K562 (cell line): ENCODE data around the gene TMEM184B. TPM values are rescaled to one million over a fixed set of nuclear protein-coding genes. Genes with fewer than 3 reads are reported as not detected.

Source experiments
- ATAC-seq: fragments of 200-7000 bp; cut with Tn5 transposase; 3 replicates; pipeline ENCODE4 v1.9.1; 2020; ENCODE audit warnings: moderate library complexity
- BruUV-seq: library from RNA; stranded (reverse); fragments of 400-500 nt; replicated peaks from 2 replicates; lab custom pipeline; 2021; lab: Mats Ljungman, UMichigan
- CTCF ChIA-PET: fragments of 300-600 bp; formaldehyde crosslinking; extraction: SDS; loops from one replicate; lab custom pipeline; 2021; ENCODE audit warnings: low intra/inter-chr PET ratio; lab: Yijun Ruan, JAX
- POLR2A ChIA-PET: fragments of 300-600, 350-650 bp; sonication (Branson Sonifier 250); formaldehyde crosslinking; extraction: SDS; loops from one replicate; lab custom pipeline; 2021; ENCODE audit warnings: antibody characterized with exemption, inconsistent platforms; lab: Yijun Ruan, JAX
- DNase-seq, 4 experiments: peaks; one replicate each; pipeline versions ENCODE4 v3.0.0 to v3.0.0-alpha.2; 2011 to 2018; ENCODE audit warnings: low spot score in 3 of 4, mixed read lengths in 3 of 4; ENCODE audit errors: extremely low read depth in 1 of 4
- FAIRE-seq: peaks from 2 replicates; lab custom pipeline; 2011; peaks lifted over from hg19 to GRCh38; lab: Jason Lieb, UNC
- H2AFZ ChIP-seq: 2 replicates; pipeline ENCODE4 v1.6.0; 2011; ENCODE audit warnings: low read depth, low read length, control low read depth, inconsistent platforms
- H3K27ac ChIP-seq: fragments of 200-600 bp; 3 replicates; pipeline ENCODE4 v1.8.0; 2011; ENCODE audit warnings: low read depth, mild to moderate bottlenecking, control low read depth, inconsistent platforms, low read length, moderate library complexity, mixed read lengths; ENCODE audit errors: extremely low read depth
- H3K27me3 ChIP-seq, 2 experiments: fragments of 300-600 bp in 1 of 2; 2 replicates in 1 of 2; 3 replicates in 1 of 2; pipeline versions ENCODE4 v1.6.0 to v1.8.0; 2011; ENCODE audit warnings: inconsistent platforms in 2 of 2, low read length in 2 of 2, mild to moderate bottlenecking in 1 of 2, mixed read lengths in 1 of 2, moderate library complexity in 1 of 2; ENCODE audit not compliant: control insufficient read depth in 2 of 2, insufficient read depth in 2 of 2
- H3K36me3 ChIP-seq: fragments of 300-600 bp; 3 replicates; pipeline ENCODE4 v1.8.0; 2011; ENCODE audit warnings: mild to moderate bottlenecking, low read length, inconsistent platforms; ENCODE audit not compliant: control insufficient read depth, insufficient read depth
- H3K4me1 ChIP-seq, 2 experiments: fragments of 200-600 bp in 1 of 2; replicated peaks in 1 of 2; 2 replicates in 1 of 2; 3 replicates in 1 of 2; pipeline versions ENCODE4 v1.5.1 to v1.8.0; 2011; ENCODE audit warnings: inconsistent platforms in 2 of 2, low read length in 2 of 2, mild to moderate bottlenecking in 1 of 2, mixed read lengths in 1 of 2, moderate library complexity in 1 of 2; ENCODE audit not compliant: control insufficient read depth in 2 of 2, insufficient read depth in 2 of 2
- H3K4me2 ChIP-seq: 2 replicates; pipeline ENCODE4 v1.6.1; 2011; ENCODE audit warnings: low read length, control low read depth, inconsistent platforms, mixed read lengths; ENCODE audit not compliant: insufficient read depth
- H3K4me3 ChIP-seq: fragments of 200-600 bp; sonication (generic), shearing (Covaris generic); 2 replicates; pipeline ENCODE4 v1.5.1; 2016; ENCODE audit warnings: control low read depth, inconsistent platforms
- H3K79me2 ChIP-seq: fragments of 200-600 bp; 3 replicates; pipeline ENCODE4 v1.8.0; 2011; ENCODE audit warnings: low read length, inconsistent platforms; ENCODE audit not compliant: control insufficient read depth, insufficient read depth
- H3K9ac ChIP-seq, 2 experiments: 2 replicates each; pipeline versions ENCODE4 v1.6.0 to v1.6.1; 2011; ENCODE audit warnings: low read depth in 2 of 2, low read length in 2 of 2, control low read depth in 1 of 2, inconsistent platforms in 1 of 2, mild to moderate bottlenecking in 1 of 2, mixed read lengths in 1 of 2; ENCODE audit not compliant: insufficient read depth in 1 of 2
- H3K9me1 ChIP-seq: one replicate; pipeline ENCODE4 v1.6.0; 2011; ENCODE audit warnings: inconsistent platforms, mild to moderate bottlenecking, low read length, moderate library complexity; ENCODE audit not compliant: control insufficient read depth, insufficient read depth
- H3K9me3 ChIP-seq: replicated peaks from 2 replicates; pipeline ENCODE4 v1.5.1; 2011; ENCODE audit warnings: low read depth, low read length, inconsistent platforms; ENCODE audit not compliant: control insufficient read depth, insufficient read depth
- H4K20me1 ChIP-seq: replicated peaks from 2 replicates; pipeline ENCODE4 v1.6.1; 2011; ENCODE audit warnings: low read length, inconsistent platforms, mixed read lengths; ENCODE audit not compliant: control insufficient read depth, insufficient read depth
- ARID1B ChIP-seq: fragments of 450-650 bp; IDR thresholded peaks from 2 replicates; pipeline ENCODE4 v1.6.1; 2016; ENCODE audit warnings: antibody characterized with exemption, mild to moderate bottlenecking, inconsistent platforms
- BRD9 ChIP-seq: fragments of 450-650 bp; IDR thresholded peaks from 2 replicates; pipeline ENCODE4 v1.6.1; 2018; ENCODE audit warnings: low read depth; ENCODE audit not compliant: partially characterized antibody
- CHD1 ChIP-seq: fragments of 200-600 bp; sonication (generic); IDR thresholded peaks from one replicate; pipeline ENCODE4 v1.6.1; 2012; ENCODE audit warnings: mild to moderate bottlenecking, moderate library complexity, low read length, inconsistent platforms
- EHMT2 ChIP-seq: fragments of 450-650 bp; IDR thresholded peaks from 2 replicates; pipeline ENCODE4 v1.6.1; 2018; ENCODE audit warnings: antibody characterized with exemption
- FOXK2 ChIP-seq, 2 experiments: fragments of 450-650 bp; IDR thresholded peaks in 1 of 2; conservative IDR thresholded peaks in 1 of 2; 2 replicates each; pipeline ENCODE4 v1.6.1; 2016; ENCODE audit warnings: low read depth in 2 of 2, mild to moderate bottlenecking in 1 of 2
- FOXP1 ChIP-seq: sonication (generic); formaldehyde crosslinking; IDR thresholded peaks from 2 replicates; pipeline ENCODE4 v1.8.0; 2022; ENCODE audit warnings: mild to moderate bottlenecking, missing genetic modification reagents
- GABPB2 ChIP-seq: fragments of 250-450 bp; sonication (Bioruptor Pico); conservative IDR thresholded peaks from 2 replicates; pipeline ENCODE4 v1.5.1; 2021; ENCODE audit warnings: mild to moderate bottlenecking
- GTF2F1 ChIP-seq: IDR thresholded peaks from 2 replicates; pipeline ENCODE4 v1.6.1; 2011; ENCODE audit warnings: low read depth, low read length, improper control_type of control experiment
- IFI16 ChIP-seq: fragments of 250-450 bp; sonication (Bioruptor Pico); IDR thresholded peaks from 2 replicates; pipeline ENCODE4 v2.1.2; 2022; ENCODE audit warnings: mild to moderate bottlenecking, inconsistent platforms
- IRF2 ChIP-seq: sonication (generic); formaldehyde crosslinking; IDR thresholded peaks from 2 replicates; pipeline ENCODE4 v1.8.1; 2022; ENCODE audit warnings: mild to moderate bottlenecking, missing genetic modification reagents
- NR0B1 ChIP-seq: fragments of 450-650 bp; IDR thresholded peaks from one replicate; pipeline ENCODE4 v1.6.1; 2018; ENCODE audit warnings: mild to moderate bottlenecking, moderate library complexity; ENCODE audit not compliant: partially characterized antibody
- SIRT6 ChIP-seq: IDR thresholded peaks from one replicate; pipeline ENCODE4 v1.6.1; 2012; ENCODE audit warnings: low read depth, mild to moderate bottlenecking, control low read depth, inconsistent platforms, low read length, moderate library complexity
- SMC3 ChIP-seq: conservative IDR thresholded peaks from 2 replicates; pipeline ENCODE4 v1.6.1; 2011; ENCODE audit warnings: low read depth, low read length, improper control_type of control experiment; ENCODE audit not compliant: insufficient read depth
- TRIM28 ChIP-seq: fragments of 450-650 bp; IDR thresholded peaks from 2 replicates; pipeline ENCODE4 v1.6.1; 2017
- USF2 ChIP-seq: sonication (generic); formaldehyde crosslinking; IDR thresholded peaks from 2 replicates; pipeline ENCODE4 v1.5.0; 2020; ENCODE audit warnings: missing genetic modification reagents
- YBX1 ChIP-seq: fragments of 450-650 bp; IDR thresholded peaks from 2 replicates; pipeline ENCODE4 v1.7.1; 2016; ENCODE audit warnings: mild to moderate bottlenecking
- ZFP1 ChIP-seq: fragments of 450-650 bp; formaldehyde crosslinking; IDR thresholded peaks from 2 replicates; pipeline ENCODE4 v1.4.0; 2020; ENCODE audit warnings: mild to moderate bottlenecking, mixed read lengths
- ZNF57 ChIP-seq: fragments of 450-650 bp; formaldehyde crosslinking; IDR thresholded peaks from 2 replicates; pipeline ENCODE4 v1.4.0; 2020; ENCODE audit warnings: mild to moderate bottlenecking, moderate library complexity
- WGBS: fragments of 100-300 bp; shearing (Covaris generic); methylation state at CpG from one replicate; pipeline ENCODE4 v1.1.6; 2016; ENCODE audit warnings: low coverage, mixed read lengths; ENCODE audit not compliant: insufficient coverage; ENCODE audit errors: missing lambda C conversion rate; 5-methylcytosine and 5-hydroxymethylcytosine counted together
- in situ Hi-C: fragments of 300-500 bp; cut with MboI; formaldehyde crosslinking; loops from 4 replicates; pipeline ENCODE4 v1.15.0; 2018; ENCODE audit warnings: inconsistent platforms, mixed read lengths
- intact Hi-C: fragments of 100-400 bp; cut with micrococcal nuclease; formaldehyde crosslinking; loops from 2 replicates; pipeline ENCODE4 v1.14.2; 2022
- polyA plus RNA-seq, 8 experiments: library from polyadenylated mRNA; depleted of rRNA in 4 of 8; stranded (reverse) in 5 of 8; unstranded in 3 of 8; fragments of >200 nt; fragmentation: Nextera tagmentation in 2 of 8; fragmentation: Illumina TruSeq in 1 of 8; extraction: Ambion mirVana in 2 of 8; extraction: Trizol in 1 of 8; gene quantifications; 2 replicates each; pipeline versions ENCODE4 v1.2.1 to v1.2.3, GENCODE V29; 2011 to 2014; ENCODE audit warnings: inconsistent platforms in 1 of 8, missing spikeins in 1 of 8
- total RNA-seq, 7 experiments: library from RNA; depleted of rRNA in 6 of 7; stranded (reverse); fragments of >200 nt in 6 of 7; fragmentation: Illumina TruSeq in 2 of 7; extraction: Trizol in 2 of 7; gene quantifications; 2 replicates each; pipeline versions ENCODE4 v1.2.1 to v1.2.3, GENCODE V29; 2011 to 2021; ENCODE audit warnings: low replicate concordance in 1 of 7

Gene TMEM184B
- total and polyA plus RNA-seq, 9 of the 15 experiments (the other 6 are each of a cell fraction or from before 2014, with no cell fraction given), result 0.31 to 25.1 (median 6.2) TPM

- Histone ChIP-seq H3K27ac (no peak overlapping the region), H3K79me2 (peaks cover 20% of the 10 kb centered on the region), H3K9me1 (no peaks in the 10 kb centered on the region), H3K9ac (no peak overlapping the region), H3K9me3 (no peaks in the 10 kb centered on the region), H3K27me3 (no peaks in the 10 kb centered on the region), H2AFZ (no peak overlapping the region)
- no peak for DNase-seq
- intact Hi-C loops (no loop called here), in situ Hi-C loops (no loop called here)
- POLR2A ChIA-PET, result interaction anchor here (0.7 kb wide), 1 partner anchor 27 kb away, joined by 4 read pairs; no protein-coding TSS in a partner anchor
- WGBS, result 93% methylated on average over 13 of the region's 26 CpGs
- ATAC-seq, result no peak
- TF ChIP-seq FOXP1 (CRISPR knock-in tag) (no peak), FOXK2 (conservative IDR thresholded peaks at IDR 0.05 in 1 of 2, IDR thresholded peaks at IDR 0.05 in 1 of 2; ENCODE audit: low read depth in 2 of 2) (no peak), SMC3 (no peak), GTF2F1 (no peak), IRF2 (CRISPR knock-in tag) (no peak), GABPB2 (CRISPR knock-in tag) (no peak), TRIM28 (no peak), YBX1 (no peak), USF2 (CRISPR knock-in tag) (no peak), NR0B1 (no peak), IFI16 (no peak), ZFP1 (no peak), CHD1 (no peak), ZNF57 (CRISPR knock-in tag) (no peak), SIRT6 (no peak), BRD9 (no peak), ARID1B (no peak), EHMT2 (no peak)
- TF ChIP-seq, all 486 proteins: peak for 0
- Histone ChIP-seq H3K4me2 (no peak overlapping the region), H3K36me3 (peaks cover 81% of the 10 kb centered on the region; the same call in 2 of the 3 replicates), H3K4me1 (peaks cover 1 to 3% of the 10 kb centered on the region in 2 experiments; a peak in 3 of 5 replicates), H4K20me1 (no peaks in the 10 kb centered on the region; the same call in 1 of the 2 replicates), H3K4me3 (no peak overlapping the region)
- CTCF ChIA-PET, result no interaction called here
- no TSS peak for BruUV-seq
- FAIRE-seq, result no peak
Observed at GRCh38 chr22:38300197-38300945, 27.6 kb upstream of the TMEM184B start.
